Limb (tissue), 2 donors: ENCODE data around the gene PDCD4.
"Not testable (repeated sequence)": the region's sequence is repeated elsewhere in the genome, so short reads cannot be mapped to it uniquely, and the experiment has no call there.

ENCODE experiments used
- DNase-seq, 2 donors: peaks; one replicate each; pipeline ENCODE4 v3.0.0-alpha.2; 2016; ENCODE audit errors: extremely low spot score in 2 of 2

The PDCD4 gene

GRCh38 chr10:110881905-110882304 lies 10.2 kb downstream of the PDCD4 start:
- DNase-seq, result no peak

GRCh38 chr10:110883924-110884323 lies 12.2 kb downstream of the PDCD4 start:
- DNase-seq, result no peak

- no peak for DNase-seq
Observed at GRCh38 chr10:110885932-110886674, 14.4 kb downstream of the PDCD4 start.

- DNase-seq, result no peak
Observed at GRCh38 chr10:110887560-110887959, 15.8 kb downstream of the PDCD4 start.

GRCh38 chr10:110892602-110893288 lies 21.0 kb downstream of the PDCD4 start:
- no peak for DNase-seq

- DNase-seq, result peak in 1 of 2 donors; percentile 79
Observed at GRCh38 chr10:110893559-110894179, 21.9 kb downstream of the PDCD4 start.

GRCh38 chr10:110897184-110897583 lies 25.5 kb downstream of the PDCD4 start:
- no peak for DNase-seq

GRCh38 chr10:110898391-110898790 lies 26.7 kb downstream of the PDCD4 start:
- DNase-seq, result no peak

GRCh38 chr10:110900983-110901382 lies 29.3 kb downstream of the PDCD4 start:
- DNase-seq, result no peak

- no peak for DNase-seq
Observed at GRCh38 chr10:110901954-110902819, 30.5 kb downstream of the PDCD4 start.

GRCh38 chr10:110903280-110904278 lies 31.9 kb downstream of the PDCD4 start:
- DNase-seq, result no peak

GRCh38 chr10:110910138-110910537 lies 38.4 kb downstream of the PDCD4 start:
- DNase-seq, result no peak

- DNase-seq, result no peak
Observed at GRCh38 chr10:110912374-110912773, 40.6 kb downstream of the PDCD4 start.

GRCh38 chr10:110914431-110914830 lies 42.7 kb downstream of the PDCD4 start:
- no peak for DNase-seq

- no peak for DNase-seq
Observed at GRCh38 chr10:110915035-110915434, 43.3 kb downstream of the PDCD4 start.

- DNase-seq, result not testable (repeated sequence)
Observed at GRCh38 chr10:110915600-110915999, 43.9 kb downstream of the PDCD4 start.

GRCh38 chr10:110916554-110917346 lies 45.0 kb downstream of the PDCD4 start:
- DNase-seq, result no peak

- peak; percentile 95 for DNase-seq
Observed at GRCh38 chr10:110918269-110918642, 46.5 kb downstream of the PDCD4 start.

- DNase-seq, result peak; percentile 98 to 100
Observed at GRCh38 chr10:110918643-110919348, 47.1 kb downstream of the PDCD4 start, which contains the start of gene BBIP1. BBIP1 (minus strand) TSS chr10:110919180; CDS start chr10:110918157, 1,023 bp downstream.
